Sigmoid colon (tissue), 4 donors: ENCODE results near the gene FAM149B1.

Source experiments
- POLR2A ChIP-seq, 2 donors: fragments of 450-650 bp; IDR thresholded peaks; one replicate each; pipeline ENCODE4 v1.6.1; 2016; ENCODE audit warnings: antibody characterized with exemption in 2 of 2, mild to moderate bottlenecking in 2 of 2, moderate library complexity in 2 of 2
- POLR2AphosphoS5 ChIP-seq, 4 donors: sonication (generic); formaldehyde crosslinking; IDR thresholded peaks; one replicate each; pipeline ENCODE4 v1.6.1; 2017; ENCODE audit warnings: antibody characterized with exemption in 4 of 4
- TF ChIP-seq, protein P1 (sequence below), 4 experiments: fragments of 450-650 bp in 3 of 4; fragments of 200-600 bp in 1 of 4; IDR thresholded peaks; one replicate each; pipeline ENCODE4 v1.5.1; 2016 to 2019; ENCODE audit warnings: antibody characterized with exemption in 4 of 4, mild to moderate bottlenecking in 3 of 4, moderate library complexity in 2 of 4

DNA sequence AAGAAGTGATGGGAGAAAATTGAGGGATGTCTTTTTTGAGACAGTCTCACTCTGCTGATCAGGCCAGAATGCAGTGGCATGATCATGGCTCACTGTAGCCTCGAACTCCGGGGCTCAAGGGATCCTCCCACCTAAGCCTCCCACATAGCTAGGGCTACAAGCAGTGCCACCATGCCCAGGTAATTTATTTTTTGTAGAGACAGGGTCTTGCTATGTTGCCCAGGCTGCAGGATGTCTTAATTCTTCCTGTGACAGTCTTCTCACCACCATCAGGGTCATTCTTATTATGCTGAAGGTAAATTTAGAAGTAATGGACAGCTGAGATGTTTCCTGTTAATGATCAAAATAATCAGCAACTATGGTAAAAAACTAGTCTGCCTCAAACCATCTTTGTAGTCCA is 72.0 kb downstream of the FAM149B1 start:
- TF ChIP-seq POLR2A (IDR thresholded peaks at IDR 0.05) = no peak
- TF ChIP-seq, protein P1, sequence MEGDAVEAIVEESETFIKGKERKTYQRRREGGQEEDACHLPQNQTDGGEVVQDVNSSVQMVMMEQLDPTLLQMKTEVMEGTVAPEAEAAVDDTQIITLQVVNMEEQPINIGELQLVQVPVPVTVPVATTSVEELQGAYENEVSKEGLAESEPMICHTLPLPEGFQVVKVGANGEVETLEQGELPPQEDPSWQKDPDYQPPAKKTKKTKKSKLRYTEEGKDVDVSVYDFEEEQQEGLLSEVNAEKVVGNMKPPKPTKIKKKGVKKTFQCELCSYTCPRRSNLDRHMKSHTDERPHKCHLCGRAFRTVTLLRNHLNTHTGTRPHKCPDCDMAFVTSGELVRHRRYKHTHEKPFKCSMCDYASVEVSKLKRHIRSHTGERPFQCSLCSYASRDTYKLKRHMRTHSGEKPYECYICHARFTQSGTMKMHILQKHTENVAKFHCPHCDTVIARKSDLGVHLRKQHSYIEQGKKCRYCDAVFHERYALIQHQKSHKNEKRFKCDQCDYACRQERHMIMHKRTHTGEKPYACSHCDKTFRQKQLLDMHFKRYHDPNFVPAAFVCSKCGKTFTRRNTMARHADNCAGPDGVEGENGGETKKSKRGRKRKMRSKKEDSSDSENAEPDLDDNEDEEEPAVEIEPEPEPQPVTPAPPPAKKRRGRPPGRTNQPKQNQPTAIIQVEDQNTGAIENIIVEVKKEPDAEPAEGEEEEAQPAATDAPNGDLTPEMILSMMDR (IDR thresholded peaks at IDR 0.05) = no peak
- no peak for TF ChIP-seq POLR2AphosphoS5 (IDR thresholded peaks at IDR 0.05)
